ENCODE measurements around the gene RIPPLY2. TPM values are rescaled to one million over a fixed set of nuclear protein-coding genes. Genes with fewer than 3 reads are reported as not detected.

Gene RIPPLY2
- total and polyA plus RNA-seq, 2 of the 4 experiments (the other 2 are of a cell fraction) = 0.32 TPM; not detected in 1

DNA sequence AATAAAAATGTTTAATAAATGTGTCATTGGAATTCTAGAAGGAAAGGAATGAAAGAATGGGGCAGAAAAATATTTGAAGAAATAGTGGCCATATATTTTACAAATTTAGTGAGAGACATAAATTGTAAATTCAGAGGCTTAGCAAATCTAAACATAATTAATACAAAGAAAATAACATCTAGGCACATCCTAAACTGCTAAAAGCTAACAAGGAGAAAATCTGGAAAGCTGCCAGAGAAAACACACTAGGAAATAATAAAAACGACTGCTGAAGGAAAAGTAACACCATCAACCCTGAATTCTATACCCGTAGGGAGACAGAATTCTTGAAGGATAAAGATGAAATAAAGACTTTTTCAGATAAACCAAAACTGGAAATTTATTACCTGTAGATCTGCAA, 30.1 kb downstream of the RIPPLY2 start:
- Histone ChIP-seq H3K56ac (ENCODE audit: extremely low read depth, insufficient read depth, low read length) (no peak overlapping the region), H4K91ac (ENCODE audit: insufficient read depth, low read depth, low read length) (no peak overlapping the region), H3K4me3 (ENCODE audit: insufficient read depth, low read depth, low read length) (no peak overlapping the region), H2AK5ac (ENCODE audit: low read depth, low read length) (no peak overlapping the region), H4K5ac (ENCODE audit: low read depth, low read length) (no peak overlapping the region), H3K18ac (ENCODE audit: low read depth, low read length) (no peak overlapping the region), H3K36me3 (ENCODE audit: control insufficient read depth, insufficient read depth, low read length) (no peaks in the 10 kb centered on the region), H3K9me1 (ENCODE audit: insufficient read depth, low read length) (no peaks in the 10 kb centered on the region), H2BK120ac (ENCODE audit: low read depth, low read length) (no peak overlapping the region), H2BK20ac (ENCODE audit: low read depth, low read length) (no peak overlapping the region), H3K9me3 (ENCODE audit: control insufficient read depth, insufficient read depth, low read length) (no peaks in the 10 kb centered on the region), H3K14ac (replicated peaks; ENCODE audit: low read depth, low read length) (no peak overlapping the region), H3K27ac (ENCODE audit: insufficient read depth, low read length) (no peak overlapping the region), H3K4ac (ENCODE audit: low read depth, low read length) (no peak overlapping the region), H2AFZ (replicated peaks; ENCODE audit: low read length, poor library complexity) (no peak overlapping the region), H3K23ac (ENCODE audit: low read depth, low read length) (no peak overlapping the region), H2BK15ac (ENCODE audit: low read depth, low read length) (no peak overlapping the region), H4K20me1 (ENCODE audit: insufficient read depth, low read length) (peaks cover 4% of the 10 kb centered on the region; the same call in 1 of the 2 replicates), H3K79me1 (ENCODE audit: low read depth in 1 of 2, low read length in 2 of 2) (peaks cover 15 to 22% of the 10 kb centered on the region in 2 experiments), H3K9ac (ENCODE audit: low read depth, low read length) (no peak overlapping the region), H3K4me2 (ENCODE audit: low read depth, low read length) (no peak overlapping the region), H2BK5ac (ENCODE audit: low read depth, low read length, poor library complexity, severe bottlenecking) (no peak overlapping the region), H4K8ac (ENCODE audit: low read depth in 2 of 2, low read length in 2 of 2) (no peak overlapping the region), H3K4me1 (ENCODE audit: control insufficient read depth, insufficient read depth, low read length) (no peaks in the 10 kb centered on the region), H2AK9ac (replicated peaks; ENCODE audit: low read depth, low read length, poor library complexity) (no peak overlapping the region), H3K27me3 (ENCODE audit: control insufficient read depth, insufficient read depth, low read length) (no peaks in the 10 kb centered on the region)
- no CpG with 5 or more reads among the region's 2 CpGs for WGBS, 2 experiments (ENCODE audit: extremely low coverage in 2 of 2, insufficient read length in 1 of 2)
- in situ Hi-C loops (cut with MboI; ENCODE audit: low sequenced_read_pairs) = loop anchor here (25.0 kb wide), 1 partner anchor 1429 kb away; no protein-coding TSS in a partner anchor
- intact Hi-C loops (cut with micrococcal nuclease) = loop anchor here (10.0 kb wide), 1 partner anchor 1442 kb away; no protein-coding TSS in a partner anchor
- BruUV-seq (replicated peaks) = no TSS peak
- ChIA-PET CTCF (interaction anchor here (0.9 kb wide), 1 partner anchor 17 kb away, joined by 4 read pairs; no protein-coding TSS in a partner anchor), POLR2A (ENCODE audit: unreplicated experiment) (no interaction called here)
- ATAC-seq (ENCODE audit: low read depth) = no peak
- TF ChIP-seq CHD1 (IDR thresholded peaks at IDR 0.05; ENCODE audit: low read depth, low read length) (no peak), RAD21 (IDR thresholded peaks at IDR 0.05; ENCODE audit: low read length) (no peak), BHLHE40 (IDR thresholded peaks at IDR 0.05; ENCODE audit: low read depth, low read length) (no peak), RCOR1 (IDR thresholded peaks at IDR 0.05; ENCODE audit: insufficient replicate concordance, low read length) (no peak), NFE2L2 (IDR thresholded peaks at IDR 0.05; ENCODE audit: low read depth, low read length) (no peak), MXI1 (IDR thresholded peaks at IDR 0.05; ENCODE audit: borderline replicate concordance, low read depth, low read length) (no peak), SMC3 (IDR thresholded peaks at IDR 0.05; ENCODE audit: low read depth, low read length) (no peak), MAFK (IDR thresholded peaks at IDR 0.05; ENCODE audit: low read depth, low read length) (no peak), CEBPB (IDR thresholded peaks at IDR 0.05; ENCODE audit: low read depth, low read length) (no peak), MAZ (IDR thresholded peaks at IDR 0.05; ENCODE audit: borderline replicate concordance, low read depth, low read length) (no peak), RFX5 (IDR thresholded peaks at IDR 0.05; ENCODE audit: low read depth, low read length) (no peak), FOS (IDR thresholded peaks at IDR 0.05; ENCODE audit: low read depth, low read length) (no peak), POLR2A (IDR thresholded peaks at IDR 0.05; ENCODE audit: low read depth, low read length) (no peak)
- TF ChIP-seq, protein P1, sequence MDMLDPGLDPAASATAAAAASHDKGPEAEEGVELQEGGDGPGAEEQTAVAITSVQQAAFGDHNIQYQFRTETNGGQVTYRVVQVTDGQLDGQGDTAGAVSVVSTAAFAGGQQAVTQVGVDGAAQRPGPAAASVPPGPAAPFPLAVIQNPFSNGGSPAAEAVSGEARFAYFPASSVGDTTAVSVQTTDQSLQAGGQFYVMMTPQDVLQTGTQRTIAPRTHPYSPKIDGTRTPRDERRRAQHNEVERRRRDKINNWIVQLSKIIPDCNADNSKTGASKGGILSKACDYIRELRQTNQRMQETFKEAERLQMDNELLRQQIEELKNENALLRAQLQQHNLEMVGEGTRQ (IDR thresholded peaks at IDR 0.05; ENCODE audit: low read depth, low read length) = no peak
- TF ChIP-seq, protein P2, sequence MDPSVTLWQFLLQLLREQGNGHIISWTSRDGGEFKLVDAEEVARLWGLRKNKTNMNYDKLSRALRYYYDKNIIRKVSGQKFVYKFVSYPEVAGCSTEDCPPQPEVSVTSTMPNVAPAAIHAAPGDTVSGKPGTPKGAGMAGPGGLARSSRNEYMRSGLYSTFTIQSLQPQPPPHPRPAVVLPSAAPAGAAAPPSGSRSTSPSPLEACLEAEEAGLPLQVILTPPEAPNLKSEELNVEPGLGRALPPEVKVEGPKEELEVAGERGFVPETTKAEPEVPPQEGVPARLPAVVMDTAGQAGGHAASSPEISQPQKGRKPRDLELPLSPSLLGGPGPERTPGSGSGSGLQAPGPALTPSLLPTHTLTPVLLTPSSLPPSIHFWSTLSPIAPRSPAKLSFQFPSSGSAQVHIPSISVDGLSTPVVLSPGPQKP (IDR thresholded peaks at IDR 0.05; ENCODE audit: borderline replicate concordance, low read depth, low read length) = no peak
- TF ChIP-seq, protein P3, sequence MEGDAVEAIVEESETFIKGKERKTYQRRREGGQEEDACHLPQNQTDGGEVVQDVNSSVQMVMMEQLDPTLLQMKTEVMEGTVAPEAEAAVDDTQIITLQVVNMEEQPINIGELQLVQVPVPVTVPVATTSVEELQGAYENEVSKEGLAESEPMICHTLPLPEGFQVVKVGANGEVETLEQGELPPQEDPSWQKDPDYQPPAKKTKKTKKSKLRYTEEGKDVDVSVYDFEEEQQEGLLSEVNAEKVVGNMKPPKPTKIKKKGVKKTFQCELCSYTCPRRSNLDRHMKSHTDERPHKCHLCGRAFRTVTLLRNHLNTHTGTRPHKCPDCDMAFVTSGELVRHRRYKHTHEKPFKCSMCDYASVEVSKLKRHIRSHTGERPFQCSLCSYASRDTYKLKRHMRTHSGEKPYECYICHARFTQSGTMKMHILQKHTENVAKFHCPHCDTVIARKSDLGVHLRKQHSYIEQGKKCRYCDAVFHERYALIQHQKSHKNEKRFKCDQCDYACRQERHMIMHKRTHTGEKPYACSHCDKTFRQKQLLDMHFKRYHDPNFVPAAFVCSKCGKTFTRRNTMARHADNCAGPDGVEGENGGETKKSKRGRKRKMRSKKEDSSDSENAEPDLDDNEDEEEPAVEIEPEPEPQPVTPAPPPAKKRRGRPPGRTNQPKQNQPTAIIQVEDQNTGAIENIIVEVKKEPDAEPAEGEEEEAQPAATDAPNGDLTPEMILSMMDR (conservative IDR thresholded peaks at IDR 0.05; ENCODE audit: low read depth, low read length) = no peak
- dilution Hi-C loops (cut with HindIII; ENCODE audit: low sequenced_read_pairs, unreplicated experiment) = no loop called here
- no peak for DNase-seq
